Measurements from ENCODE around the gene TENM3. TPM values are rescaled to one million over a fixed set of nuclear protein-coding genes. Genes with fewer than 3 reads are reported as not detected.

Gene TENM3
- total RNA-seq, 1 donor from 2014 or later = 0.05 TPM

DNA sequence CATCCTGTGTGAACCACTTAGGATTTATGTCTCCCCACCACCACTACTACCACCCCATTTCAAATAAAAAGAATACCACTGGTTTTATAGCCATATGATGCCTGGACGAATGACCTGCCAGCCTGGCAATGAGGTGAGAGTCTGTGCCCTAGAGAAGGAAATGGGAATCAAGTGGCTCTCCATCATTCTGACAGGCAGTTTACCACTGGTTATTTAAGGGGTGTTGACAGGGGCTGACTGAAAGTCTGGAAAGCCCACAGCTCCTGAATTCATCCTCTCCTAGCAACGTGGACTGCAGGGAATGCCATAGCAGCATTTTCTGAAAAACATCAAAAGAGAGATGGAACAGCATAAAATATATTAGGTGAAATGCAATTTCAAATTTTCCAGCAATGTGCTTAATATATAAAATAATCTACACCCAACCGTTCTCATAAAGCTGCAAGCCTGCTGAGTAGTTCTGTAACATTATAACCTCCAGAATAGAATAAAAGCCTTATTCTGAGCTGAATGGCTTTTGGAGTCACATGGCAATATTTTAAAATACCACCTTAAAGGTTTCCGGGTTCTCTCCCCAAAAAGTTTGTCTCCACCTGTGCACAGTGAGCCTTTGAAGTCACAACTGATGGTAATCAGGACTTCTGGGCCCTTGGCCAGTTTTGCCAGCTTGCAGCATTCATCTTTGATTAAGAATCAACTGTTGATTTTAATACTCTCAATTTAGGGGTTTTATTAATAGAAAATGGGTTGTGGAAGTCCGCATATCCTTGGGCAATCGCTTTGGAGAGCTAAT is 552.4 kb downstream of the TENM3 start:
- H3K27ac Mint-ChIP-seq = no peak overlapping the region
- no peaks in the 10 kb centered on the region for H3K36me3 Mint-ChIP-seq (ENCODE audit: low read depth)
- H3K9me3 Mint-ChIP-seq = no peaks in the 10 kb centered on the region
- H3K4me1 Mint-ChIP-seq (ENCODE audit: low read depth) = no peaks in the 10 kb centered on the region
- intact Hi-C loops (cut with micrococcal nuclease) = no loop called here
- DNase-seq (ENCODE audit: low spot score) = no peak
- H3K4me3 Mint-ChIP-seq (ENCODE audit: low read depth) = no peak overlapping the region
- no peaks in the 10 kb centered on the region for H3K27me3 Mint-ChIP-seq (ENCODE audit: low read depth)

GRCh38 chr4:182799515-182800215 is 556.5 kb downstream of the TENM3 start:
- no peak overlapping the region for H3K27ac Mint-ChIP-seq
- intact Hi-C loops (cut with micrococcal nuclease) = no loop called here
- H3K27me3 Mint-ChIP-seq (ENCODE audit: low read depth) = peaks cover 6% of the 10 kb centered on the region
- H3K9me3 Mint-ChIP-seq = no peaks in the 10 kb centered on the region
- no peak overlapping the region for H3K4me3 Mint-ChIP-seq (ENCODE audit: low read depth)
- H3K4me1 Mint-ChIP-seq (ENCODE audit: low read depth) = no peaks in the 10 kb centered on the region
- no peaks in the 10 kb centered on the region for H3K36me3 Mint-ChIP-seq (ENCODE audit: low read depth)
- no peak for DNase-seq (ENCODE audit: low spot score)

DNA sequence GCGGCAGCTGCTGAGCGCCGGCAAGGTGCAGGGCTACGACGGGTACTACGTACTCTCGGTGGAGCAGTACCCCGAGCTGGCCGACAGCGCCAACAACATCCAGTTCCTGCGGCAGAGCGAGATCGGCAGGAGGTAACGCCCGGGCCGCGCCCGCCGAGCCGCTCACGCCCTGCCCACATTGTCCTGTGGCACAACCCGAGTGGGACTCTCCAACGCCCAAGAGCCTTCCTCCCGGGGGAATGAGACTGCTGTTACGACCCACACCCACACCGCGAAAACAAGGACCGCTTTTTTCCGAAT is 557.0 kb downstream of the TENM3 start:
- no peaks in the 10 kb centered on the region for H3K4me1 Mint-ChIP-seq (ENCODE audit: low read depth)
- no peaks in the 10 kb centered on the region for H3K9me3 Mint-ChIP-seq
- DNase-seq (ENCODE audit: low spot score) = no peak
- intact Hi-C loops (cut with micrococcal nuclease) = no loop called here
- peaks cover 6% of the 10 kb centered on the region for H3K27me3 Mint-ChIP-seq (ENCODE audit: low read depth)
- H3K4me3 Mint-ChIP-seq (ENCODE audit: low read depth) = no peak overlapping the region
- H3K27ac Mint-ChIP-seq = no peak overlapping the region
- H3K36me3 Mint-ChIP-seq (ENCODE audit: low read depth) = no peaks in the 10 kb centered on the region

GRCh38 chr4:182801636-182802035 is 558.4 kb downstream of the TENM3 start:
- Mint-ChIP-seq H3K4me3 (ENCODE audit: low read depth) (no peak overlapping the region), H3K4me1 (ENCODE audit: low read depth) (peaks cover 3% of the 10 kb centered on the region), H3K9me3 (no peaks in the 10 kb centered on the region), H3K27me3 (ENCODE audit: low read depth) (peaks cover 13% of the 10 kb centered on the region), H3K36me3 (ENCODE audit: low read depth) (no peaks in the 10 kb centered on the region), H3K27ac (no peak overlapping the region)
- no peak for DNase-seq (ENCODE audit: low spot score)
- intact Hi-C loops (cut with micrococcal nuclease) = no loop called here

DNA sequence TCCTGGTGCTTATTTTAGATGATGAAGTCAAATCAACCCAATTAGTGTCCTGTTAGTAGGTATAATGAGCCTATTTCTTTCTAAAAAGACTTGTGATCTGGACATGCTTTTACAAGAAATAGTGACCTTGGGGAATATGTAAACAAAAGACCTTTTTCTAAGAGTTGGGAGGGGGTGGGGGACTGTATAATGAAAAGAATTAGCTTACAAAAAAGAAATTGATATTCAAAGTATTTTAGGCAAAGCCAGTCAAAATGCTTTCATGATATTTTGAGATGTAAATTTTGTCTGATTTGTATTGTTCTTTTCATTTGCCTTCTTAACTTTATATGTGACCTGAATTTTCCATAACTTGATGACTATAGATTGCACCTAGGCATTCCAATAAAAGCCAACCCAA is 559.4 kb downstream of the TENM3 start:
- no peaks in the 10 kb centered on the region for H3K9me3 Mint-ChIP-seq

GRCh38 chr4:182803235-182803634 is 560.0 kb downstream of the TENM3 start:
- Mint-ChIP-seq H3K9me3 (no peaks in the 10 kb centered on the region), H3K36me3 (ENCODE audit: low read depth) (no peaks in the 10 kb centered on the region), H3K4me3 (ENCODE audit: low read depth) (no peak overlapping the region), H3K27ac (no peak overlapping the region), H3K4me1 (ENCODE audit: low read depth) (peaks cover 4% of the 10 kb centered on the region), H3K27me3 (ENCODE audit: low read depth) (peaks cover 15% of the 10 kb centered on the region)
- no peak for DNase-seq (ENCODE audit: low spot score)
- intact Hi-C loops (cut with micrococcal nuclease) = no loop called here

More for the DNA sequence above, 559.4 kb downstream of the TENM3 start:
- peaks cover 15% of the 10 kb centered on the region for H3K27me3 Mint-ChIP-seq (ENCODE audit: low read depth)
- peaks cover 4% of the 10 kb centered on the region for H3K4me1 Mint-ChIP-seq (ENCODE audit: low read depth)
- intact Hi-C loops (cut with micrococcal nuclease) = no loop called here
- no peaks in the 10 kb centered on the region for H3K36me3 Mint-ChIP-seq (ENCODE audit: low read depth)
- H3K4me3 Mint-ChIP-seq (ENCODE audit: low read depth) = no peak overlapping the region
- no peak for DNase-seq (ENCODE audit: low spot score)
- no peak overlapping the region for H3K27ac Mint-ChIP-seq

DNA sequence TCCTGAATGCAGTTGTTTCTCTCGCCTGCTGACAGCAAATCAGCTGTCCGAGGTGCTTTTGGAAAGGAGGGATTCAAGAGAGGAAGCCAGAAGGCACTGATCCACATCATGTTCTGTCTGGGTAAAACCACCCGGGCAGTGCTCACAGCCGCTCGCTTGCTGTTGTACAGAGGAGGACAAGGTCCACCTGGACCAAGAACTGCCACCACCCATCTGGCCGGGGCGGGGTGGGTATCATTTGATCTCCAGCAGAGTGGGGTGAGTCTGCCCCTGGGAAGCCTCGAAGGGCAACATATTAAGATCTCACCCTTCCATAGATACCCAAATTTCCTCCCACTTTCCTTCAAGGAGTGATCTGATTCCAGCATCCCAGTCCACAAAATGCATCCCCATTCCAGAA is 560.9 kb downstream of the TENM3 start:
- Mint-ChIP-seq H3K27ac (no peak overlapping the region), H3K36me3 (ENCODE audit: low read depth) (no peaks in the 10 kb centered on the region), H3K27me3 (ENCODE audit: low read depth) (peaks cover 15% of the 10 kb centered on the region), H3K4me1 (ENCODE audit: low read depth) (peaks cover 12% of the 10 kb centered on the region), H3K9me3 (no peaks in the 10 kb centered on the region), H3K4me3 (ENCODE audit: low read depth) (no peak overlapping the region)
- intact Hi-C loops (cut with micrococcal nuclease) = no loop called here
- no peak for DNase-seq (ENCODE audit: low spot score)

DNA sequence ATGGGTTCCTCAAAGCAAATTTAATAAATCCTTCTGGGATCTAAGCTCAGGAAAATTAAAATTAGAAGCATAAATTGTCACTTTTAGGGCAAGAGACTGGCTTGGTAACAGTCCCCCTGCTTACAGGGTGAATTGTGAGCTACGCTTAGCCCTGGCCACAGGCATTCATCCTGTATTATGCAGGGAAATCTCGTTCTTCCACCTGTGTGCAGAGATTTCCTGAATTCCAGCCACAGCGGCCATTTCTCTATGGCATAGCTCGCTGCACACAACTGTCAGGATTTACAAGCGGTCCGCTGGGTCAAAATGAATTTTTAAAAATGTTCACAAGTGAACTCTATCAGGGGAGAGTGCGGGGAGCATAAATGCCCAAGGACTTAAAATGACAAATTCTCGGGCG is 562.1 kb downstream of the TENM3 start:
- H3K4me3 Mint-ChIP-seq (ENCODE audit: low read depth) = no peak overlapping the region
- peaks cover 16% of the 10 kb centered on the region for H3K4me1 Mint-ChIP-seq (ENCODE audit: low read depth)
- peaks cover 15% of the 10 kb centered on the region for H3K27me3 Mint-ChIP-seq (ENCODE audit: low read depth)
- no peak for DNase-seq (ENCODE audit: low spot score)
- no peaks in the 10 kb centered on the region for H3K36me3 Mint-ChIP-seq (ENCODE audit: low read depth)
- intact Hi-C loops (cut with micrococcal nuclease) = loop anchor here (5.0 kb wide), 2 partner anchors 313 to 328 kb away; no protein-coding TSS in a partner anchor
- H3K27ac Mint-ChIP-seq = no peak overlapping the region
- H3K9me3 Mint-ChIP-seq = no peaks in the 10 kb centered on the region

DNA sequence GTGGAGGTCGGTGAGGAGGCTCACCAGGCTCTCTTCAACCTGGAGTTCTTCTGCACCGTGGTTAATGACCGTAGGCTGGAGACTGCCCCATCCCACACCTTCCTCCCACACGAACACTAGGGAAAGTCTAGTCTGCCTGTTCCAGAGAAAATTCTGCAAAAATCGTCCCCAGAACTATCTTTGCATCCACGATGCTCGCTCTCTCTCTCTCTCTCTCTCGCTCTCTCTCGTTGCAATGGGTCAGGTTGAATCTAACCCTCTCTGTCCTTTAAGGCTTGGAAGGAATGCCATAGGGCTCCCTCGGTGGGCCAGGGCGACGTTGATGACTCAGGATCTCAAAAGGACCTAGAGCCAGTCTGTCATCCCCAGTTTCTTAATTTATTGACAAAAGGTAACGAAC is 562.5 kb downstream of the TENM3 start:
- H3K9me3 Mint-ChIP-seq = no peaks in the 10 kb centered on the region
- H3K36me3 Mint-ChIP-seq (ENCODE audit: low read depth) = no peaks in the 10 kb centered on the region
- no peak overlapping the region for H3K4me3 Mint-ChIP-seq (ENCODE audit: low read depth)
- H3K27ac Mint-ChIP-seq = no peak overlapping the region
- DNase-seq (ENCODE audit: low spot score) = no peak
- intact Hi-C loops (cut with micrococcal nuclease) = loop anchor here (5.0 kb wide), 2 partner anchors 313 to 328 kb away; no protein-coding TSS in a partner anchor
- H3K4me1 Mint-ChIP-seq (ENCODE audit: low read depth) = peaks cover 16% of the 10 kb centered on the region
- H3K27me3 Mint-ChIP-seq (ENCODE audit: low read depth) = peaks cover 15% of the 10 kb centered on the region

DNA sequence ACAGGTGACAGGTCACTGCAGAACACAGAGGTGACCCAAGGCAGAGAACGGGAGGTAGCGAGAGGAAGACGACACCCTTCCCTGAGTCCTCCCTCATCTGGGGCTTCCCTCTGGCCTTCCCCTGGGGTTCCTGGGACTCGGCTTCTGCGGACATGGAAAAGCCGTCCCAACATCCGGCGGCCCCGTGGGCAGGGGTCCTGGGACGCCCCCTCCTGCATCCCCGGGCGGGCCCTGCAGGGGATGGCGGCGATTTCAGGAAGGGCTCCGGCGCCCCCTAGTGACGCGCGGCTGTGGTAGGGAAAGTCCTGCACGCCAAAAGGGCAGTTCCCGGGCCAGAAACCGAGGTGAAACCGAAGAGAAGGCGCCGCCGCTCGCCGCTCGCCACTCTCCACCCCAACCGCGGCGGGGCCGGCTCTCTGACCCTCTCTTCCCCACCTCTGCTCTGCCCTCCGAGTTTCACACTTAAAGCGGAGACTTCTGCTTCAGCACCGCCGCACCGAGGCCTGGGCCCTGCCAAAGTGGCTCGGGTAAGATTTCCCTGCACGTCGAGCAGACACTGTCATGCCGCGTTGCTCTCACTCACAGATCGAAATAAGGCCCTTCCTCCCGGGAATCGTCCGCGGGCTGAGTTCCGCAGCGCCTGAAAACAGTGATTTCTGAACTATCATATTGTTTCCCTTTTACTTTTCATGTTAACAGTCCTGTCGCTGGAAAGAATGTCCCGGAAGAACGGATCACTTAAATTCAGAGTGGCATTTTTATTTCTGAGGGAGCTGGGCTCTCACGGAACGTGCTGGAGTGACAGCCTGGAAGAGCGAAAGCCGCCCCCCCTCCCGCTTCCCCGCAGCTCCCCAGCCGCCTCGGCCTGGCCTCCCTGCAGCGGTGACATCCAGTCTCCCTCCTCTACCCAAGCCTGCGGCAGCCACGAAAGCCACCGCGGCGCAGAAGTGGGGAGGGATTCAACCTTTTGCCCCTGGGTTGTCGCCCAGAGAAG is 563.4 kb downstream of the TENM3 start:
- Mint-ChIP-seq H3K27me3 (ENCODE audit: low read depth) (peaks cover 15% of the 10 kb centered on the region), H3K9me3 (no peaks in the 10 kb centered on the region), H3K27ac (peak overlapping the region; percentile 39), H3K36me3 (ENCODE audit: low read depth) (no peaks in the 10 kb centered on the region), H3K4me3 (ENCODE audit: low read depth) (peak overlapping the region; percentile 57), H3K4me1 (ENCODE audit: low read depth) (peaks cover 16% of the 10 kb centered on the region)
- peak; percentile 58 for DNase-seq (ENCODE audit: low spot score)
- intact Hi-C loops (cut with micrococcal nuclease) = loop anchor here (5.0 kb wide), 2 partner anchors 314 to 329 kb away; no protein-coding TSS in a partner anchor

GRCh38 chr4:182807346-182807745 is 564.1 kb downstream of the TENM3 start:
- H3K9me3 Mint-ChIP-seq = peaks cover 6% of the 10 kb centered on the region
- intact Hi-C loops (cut with micrococcal nuclease) = loop anchor here (5.0 kb wide), 2 partner anchors 315 to 330 kb away; no protein-coding TSS in a partner anchor
- no peak for DNase-seq (ENCODE audit: low spot score)
- H3K4me1 Mint-ChIP-seq (ENCODE audit: low read depth) = peaks cover 16% of the 10 kb centered on the region
- H3K4me3 Mint-ChIP-seq (ENCODE audit: low read depth) = no peak overlapping the region
- peaks cover 15% of the 10 kb centered on the region for H3K27me3 Mint-ChIP-seq (ENCODE audit: low read depth)
- H3K27ac Mint-ChIP-seq = no peak overlapping the region
- H3K36me3 Mint-ChIP-seq (ENCODE audit: low read depth) = peaks cover 5% of the 10 kb centered on the region

DNA sequence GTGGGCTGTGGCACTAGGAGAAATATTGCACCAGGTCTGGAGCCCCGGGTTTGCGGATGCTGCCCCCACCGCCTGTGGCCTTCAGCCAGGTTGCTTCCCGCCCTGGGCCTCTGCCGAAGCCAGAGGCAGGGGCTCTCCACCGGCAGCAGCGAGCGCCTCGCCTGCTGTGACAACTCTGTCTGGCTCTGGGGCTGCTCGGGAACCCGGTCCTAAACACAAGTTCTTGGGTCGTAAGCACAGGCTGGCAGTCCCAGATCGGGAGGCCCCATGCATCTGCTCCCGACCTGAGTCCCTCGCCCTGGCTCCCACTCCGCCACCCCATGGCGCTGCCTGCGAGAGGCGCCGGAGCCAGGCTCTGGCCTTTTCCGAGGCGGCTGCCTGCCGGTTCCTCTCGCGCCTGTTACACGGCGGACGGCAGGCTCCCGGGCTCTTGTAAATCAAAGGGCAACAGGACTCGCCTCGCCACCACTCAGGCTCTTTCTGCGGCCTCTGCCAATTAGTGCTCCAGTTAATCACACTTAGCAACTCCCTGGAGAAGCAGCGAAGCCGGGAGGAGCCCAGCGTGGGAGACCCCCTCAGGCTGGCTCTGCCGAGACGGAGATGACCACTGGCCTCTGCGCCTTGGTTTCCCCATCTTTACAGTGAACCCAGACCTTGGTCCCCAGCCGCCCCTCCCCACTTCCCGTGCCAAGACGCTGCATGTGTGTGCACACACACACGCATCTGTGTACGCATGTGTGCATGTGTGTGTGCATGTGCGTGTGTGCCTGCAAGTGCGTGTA is 564.8 kb downstream of the TENM3 start:
- Mint-ChIP-seq H3K27ac (no peak overlapping the region), H3K27me3 (ENCODE audit: low read depth) (peaks cover 15% of the 10 kb centered on the region), H3K4me1 (ENCODE audit: low read depth) (peaks cover 16% of the 10 kb centered on the region), H3K9me3 (peaks cover 8% of the 10 kb centered on the region), H3K4me3 (ENCODE audit: low read depth) (no peak overlapping the region), H3K36me3 (ENCODE audit: low read depth) (peaks cover 6% of the 10 kb centered on the region)
- intact Hi-C loops (cut with micrococcal nuclease) = loop anchor here (5.0 kb wide), 2 partner anchors 316 to 331 kb away; no protein-coding TSS in a partner anchor
- no peak for DNase-seq (ENCODE audit: low spot score)

Measured in activated T-helper 2 cell treated with anti-CD3 and anti-CD28 coated beads, Interferon-gamma antibody, Interleukin-2, Interleukin-4, amounts not matched to agents 10 μg/mL and 5 μg/mL and 100 μg/mL, durations not matched to agents 14 hours and 24 hours and 36 hours (primary cell).